ENCODE results near the gene HMCN1. TPM values are rescaled to one million over a fixed set of nuclear protein-coding genes. Genes with fewer than 3 reads are reported as not detected.

HMCN1 gene
- total RNA-seq, 3 donors from 2014 or later, result 2.0 to 8.6 (median 3.4) TPM

GRCh38 chr1:186078245-186078644, 344.1 kb downstream of the HMCN1 start:
- ATAC-seq, result no peak
- H3K4me3 ChIP-seq, result no peak overlapping the region
- TF ChIP-seq, protein P1, sequence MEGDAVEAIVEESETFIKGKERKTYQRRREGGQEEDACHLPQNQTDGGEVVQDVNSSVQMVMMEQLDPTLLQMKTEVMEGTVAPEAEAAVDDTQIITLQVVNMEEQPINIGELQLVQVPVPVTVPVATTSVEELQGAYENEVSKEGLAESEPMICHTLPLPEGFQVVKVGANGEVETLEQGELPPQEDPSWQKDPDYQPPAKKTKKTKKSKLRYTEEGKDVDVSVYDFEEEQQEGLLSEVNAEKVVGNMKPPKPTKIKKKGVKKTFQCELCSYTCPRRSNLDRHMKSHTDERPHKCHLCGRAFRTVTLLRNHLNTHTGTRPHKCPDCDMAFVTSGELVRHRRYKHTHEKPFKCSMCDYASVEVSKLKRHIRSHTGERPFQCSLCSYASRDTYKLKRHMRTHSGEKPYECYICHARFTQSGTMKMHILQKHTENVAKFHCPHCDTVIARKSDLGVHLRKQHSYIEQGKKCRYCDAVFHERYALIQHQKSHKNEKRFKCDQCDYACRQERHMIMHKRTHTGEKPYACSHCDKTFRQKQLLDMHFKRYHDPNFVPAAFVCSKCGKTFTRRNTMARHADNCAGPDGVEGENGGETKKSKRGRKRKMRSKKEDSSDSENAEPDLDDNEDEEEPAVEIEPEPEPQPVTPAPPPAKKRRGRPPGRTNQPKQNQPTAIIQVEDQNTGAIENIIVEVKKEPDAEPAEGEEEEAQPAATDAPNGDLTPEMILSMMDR (IDR thresholded peaks at IDR 0.05), result no peak
- no peaks in the 10 kb centered on the region for H3K9me3 ChIP-seq
- DNase-seq, result no peak
- H3K4me1 ChIP-seq (ENCODE audit: low read depth), result peaks cover 8% of the 10 kb centered on the region
- no peaks in the 10 kb centered on the region for H3K36me3 ChIP-seq (ENCODE audit: low read depth)
- intact Hi-C loops (cut with DNase I, micrococcal nuclease), result no loop called here

- no peaks in the 10 kb centered on the region for H3K36me3 ChIP-seq (ENCODE audit: low read depth)
- no peaks in the 10 kb centered on the region for H3K9me3 ChIP-seq
- DNase-seq, result no peak
- ATAC-seq, result no peak
- no peak overlapping the region for H3K4me3 ChIP-seq
- intact Hi-C loops (cut with DNase I, micrococcal nuclease), result no loop called here
- TF ChIP-seq, protein P1 (IDR thresholded peaks at IDR 0.05), result no peak
- peaks cover 8% of the 10 kb centered on the region for H3K4me1 ChIP-seq (ENCODE audit: low read depth)
Observed at GRCh38 chr1:186079084-186079684, 345.0 kb downstream of the HMCN1 start.

DNA sequence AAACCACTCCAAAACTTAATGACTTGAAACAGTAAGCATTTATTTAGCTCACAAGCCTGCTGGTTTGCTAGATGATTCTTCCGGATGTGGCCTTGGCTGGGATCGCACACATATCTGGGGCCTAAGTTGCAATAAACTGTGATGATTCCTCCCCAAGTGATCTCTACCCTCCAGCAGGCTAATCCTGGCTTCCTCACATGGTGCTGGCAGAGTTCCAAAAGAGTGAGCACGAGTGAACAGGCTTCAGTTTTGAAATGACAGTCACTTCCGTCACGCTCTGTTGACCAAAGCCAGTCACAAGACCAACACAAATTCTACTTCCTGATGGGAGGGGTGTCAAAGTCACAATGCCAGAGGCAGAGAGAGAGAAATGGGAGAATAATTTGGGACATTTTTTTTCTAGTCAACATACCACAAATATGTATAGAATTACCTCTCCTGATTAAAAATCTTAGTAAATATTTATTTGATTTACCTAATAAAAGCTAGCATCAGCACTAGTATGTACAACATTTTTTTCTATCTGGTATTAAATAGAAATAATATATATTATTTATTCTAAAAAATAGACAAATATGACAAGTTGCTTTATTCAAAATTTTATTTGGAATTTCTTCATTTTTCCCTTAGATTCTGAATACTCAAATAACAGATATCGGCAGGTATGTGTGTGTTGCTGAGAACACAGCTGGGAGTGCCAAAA, 348.2 kb downstream of the HMCN1 start:
- peak; percentile 97 for ATAC-seq
- intact Hi-C loops (cut with DNase I, micrococcal nuclease), result loop anchor here in 1 of 2 donors (5.0 kb wide), 1 partner anchor 385 kb away; no protein-coding TSS in a partner anchor
- H3K4me3 ChIP-seq, result no peak overlapping the region

GRCh38 chr1:186086583-186086982, 352.4 kb downstream of the HMCN1 start:
- TF ChIP-seq, protein P1 (IDR thresholded peaks at IDR 0.05), result no peak
- no peak for ATAC-seq
- H3K4me3 ChIP-seq, result no peak overlapping the region
- no peaks in the 10 kb centered on the region for H3K36me3 ChIP-seq (ENCODE audit: low read depth)
- intact Hi-C loops (cut with DNase I, micrococcal nuclease), result no loop called here
- no peaks in the 10 kb centered on the region for H3K9me3 ChIP-seq
- H3K4me1 ChIP-seq (ENCODE audit: low read depth), result peaks cover 8% of the 10 kb centered on the region
- DNase-seq, result no peak

More for the DNA sequence above, 348.2 kb downstream of the HMCN1 start:
- no peaks in the 10 kb centered on the region for H3K9me3 ChIP-seq
- DNase-seq, result peak; percentile 63 to 94 (median 72)
- H3K36me3 ChIP-seq (ENCODE audit: low read depth), result no peaks in the 10 kb centered on the region
- H3K4me1 ChIP-seq (ENCODE audit: low read depth), result peaks cover 8% of the 10 kb centered on the region
- TF ChIP-seq, protein P1 (IDR thresholded peaks at IDR 0.05), result no peak

- intact Hi-C loops (cut with DNase I, micrococcal nuclease), result no loop called here
- ATAC-seq (no peak), DNase-seq (no peak)
- Histone ChIP-seq H3K36me3 (ENCODE audit: low read depth) (no peaks in the 10 kb centered on the region), H3K9me3 (no peaks in the 10 kb centered on the region), H3K4me3 (no peak overlapping the region), H3K4me1 (ENCODE audit: low read depth) (no peaks in the 10 kb centered on the region)
- TF ChIP-seq, protein P1 (IDR thresholded peaks at IDR 0.05), result no peak
Observed at GRCh38 chr1:186089940-186090339, 355.7 kb downstream of the HMCN1 start.

Measured in mucosa of descending colon (tissue), 3 donors.